ENCODE measurements around the gene IL17B. TPM values are rescaled to one million over a fixed set of nuclear protein-coding genes. Genes with fewer than 3 reads are reported as not detected.
A peak's percentile ranks its signal among the peaks of the same experiment; 100 is the strongest.

Gene IL17B
- total RNA-seq, 1 donor from 2014 or later, result 0.46 TPM

- no peaks in the 10 kb centered on the region for H3K27me3 Mint-ChIP-seq
Measured at GRCh38 chr5:149421372-149421685, 42.2 kb upstream of the IL17B start.

DNA sequence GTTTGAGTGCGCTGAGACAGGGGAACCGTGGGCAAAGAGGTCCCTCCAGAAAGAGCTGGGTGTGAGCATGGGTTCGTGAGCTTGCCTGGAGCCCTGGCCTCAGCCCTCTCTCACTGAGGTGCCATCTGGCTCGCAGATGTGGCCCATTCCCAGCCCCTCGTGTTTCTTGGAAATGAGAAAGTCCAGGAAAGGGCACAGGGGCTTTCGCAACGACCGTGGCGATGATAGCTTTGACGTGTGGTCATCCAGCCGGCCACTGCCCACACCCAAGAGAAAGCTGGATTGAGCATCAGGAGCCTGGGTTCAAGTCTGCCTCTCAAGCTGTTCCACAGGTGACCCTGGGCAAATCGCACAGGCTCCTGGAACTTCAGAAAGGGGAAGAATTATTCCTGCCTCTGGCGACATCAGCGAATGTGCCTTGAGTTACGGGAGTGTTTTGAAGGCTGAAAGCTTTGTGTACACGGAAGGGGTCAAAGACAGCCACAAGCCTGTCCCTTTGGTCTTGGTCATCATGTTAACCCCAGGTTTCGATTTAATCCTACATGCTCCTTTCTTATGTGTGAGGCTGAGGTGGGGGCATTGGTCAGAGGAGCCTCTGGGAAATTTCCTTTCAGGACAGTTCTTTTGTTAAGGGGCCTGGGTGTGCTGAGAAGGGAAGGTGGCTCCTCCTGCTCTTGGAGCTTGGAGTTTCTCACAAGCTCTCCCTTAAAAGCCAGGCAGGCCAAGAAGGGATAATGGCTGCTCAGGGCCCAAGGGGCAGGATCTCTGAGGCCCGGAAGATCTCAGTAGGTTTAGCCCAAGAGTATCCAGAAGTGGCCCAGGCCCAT is 41.7 kb upstream of the IL17B start:
- peak overlapping the region; percentile 31 for H3K27ac Mint-ChIP-seq
- no peaks in the 10 kb centered on the region for H3K36me3 Mint-ChIP-seq
- H3K4me1 Mint-ChIP-seq (ENCODE audit: unreplicated experiment), result peaks cover 58% of the 10 kb centered on the region
- H3K9me3 Mint-ChIP-seq, result no peaks in the 10 kb centered on the region
- H3K4me3 Mint-ChIP-seq, result no peak overlapping the region
- TF ChIP-seq CTCF (conservative IDR thresholded peaks at IDR 0.05), result no peak
- DNase-seq (ENCODE audit: extremely low spot score, unreplicated experiment), result no peak
- no peaks in the 10 kb centered on the region for H3K27me3 Mint-ChIP-seq

More at GRCh38 chr5:149421372-149421685, 42.2 kb upstream of the IL17B start:
- no peak for DNase-seq (ENCODE audit: extremely low spot score, unreplicated experiment)
- H3K36me3 Mint-ChIP-seq, result no peaks in the 10 kb centered on the region
- peaks cover 58% of the 10 kb centered on the region for H3K4me1 Mint-ChIP-seq (ENCODE audit: unreplicated experiment)
- H3K27ac Mint-ChIP-seq, result peak overlapping the region; percentile 31
- no peak for TF ChIP-seq CTCF (conservative IDR thresholded peaks at IDR 0.05)
- H3K4me3 Mint-ChIP-seq, result no peak overlapping the region
- no peaks in the 10 kb centered on the region for H3K9me3 Mint-ChIP-seq

DNA sequence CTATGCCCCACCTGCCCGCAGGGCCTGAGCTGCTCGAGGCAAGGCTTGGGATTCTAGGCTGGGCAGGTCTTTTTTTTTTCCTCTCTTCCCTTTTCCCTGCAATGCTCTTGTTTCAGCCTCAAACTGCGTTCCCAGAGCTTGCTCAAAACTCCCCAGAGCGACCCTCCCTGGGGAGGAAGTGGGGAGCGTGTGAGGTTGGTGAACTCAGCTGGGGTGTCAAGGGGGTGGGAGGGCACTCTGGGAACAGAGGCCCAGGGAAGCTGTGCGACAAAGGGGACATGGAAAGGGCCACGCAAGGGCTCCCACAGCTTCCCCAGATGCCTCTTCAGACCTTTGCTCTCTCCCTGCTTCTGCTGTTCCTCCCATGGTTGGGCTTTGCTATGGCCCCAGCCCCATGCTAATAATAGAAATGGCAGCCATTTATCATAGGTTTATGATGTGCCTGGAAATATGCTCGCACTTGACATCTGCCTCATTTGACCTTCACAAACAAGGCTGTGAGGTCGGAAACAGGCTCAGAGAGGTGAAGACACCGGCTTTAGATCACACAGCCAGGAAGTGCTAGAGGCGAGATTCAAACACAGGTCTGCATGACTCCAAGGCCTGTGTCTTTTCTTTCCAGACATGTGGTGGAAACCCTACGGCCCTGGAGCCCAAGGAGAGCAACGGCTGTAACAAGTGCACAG is 40.9 kb upstream of the IL17B start:
- no peak overlapping the region for H3K4me3 Mint-ChIP-seq
- H3K36me3 Mint-ChIP-seq, result no peaks in the 10 kb centered on the region

DNA sequence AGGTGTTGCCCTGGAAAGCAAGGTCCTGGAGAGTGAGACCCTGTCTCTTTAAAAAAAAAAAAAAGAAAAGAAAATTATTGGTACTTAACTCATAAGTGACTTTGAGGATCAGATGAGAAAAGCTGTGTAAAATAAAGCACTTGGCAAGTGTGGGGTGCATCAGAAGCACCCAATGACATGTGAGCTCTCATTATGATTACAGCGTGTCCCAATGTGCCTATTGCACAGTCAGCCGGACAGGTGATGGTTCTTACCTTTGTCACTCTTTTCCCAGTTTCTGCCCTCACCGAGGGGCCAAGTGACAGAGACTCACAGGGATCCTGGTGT is 40.4 kb upstream of the IL17B start:
- no peak overlapping the region for H3K27ac Mint-ChIP-seq
- H3K9me3 Mint-ChIP-seq, result no peaks in the 10 kb centered on the region
- no peak for TF ChIP-seq CTCF (conservative IDR thresholded peaks at IDR 0.05)
- peaks cover 63% of the 10 kb centered on the region for H3K4me1 Mint-ChIP-seq (ENCODE audit: unreplicated experiment)
- DNase-seq (ENCODE audit: extremely low spot score, unreplicated experiment), result no peak
- H3K27me3 Mint-ChIP-seq, result no peaks in the 10 kb centered on the region
- H3K36me3 Mint-ChIP-seq, result no peaks in the 10 kb centered on the region
- no peak overlapping the region for H3K4me3 Mint-ChIP-seq

More for the DNA sequence above, 40.9 kb upstream of the IL17B start:
- no peak for TF ChIP-seq CTCF (conservative IDR thresholded peaks at IDR 0.05)
- Mint-ChIP-seq H3K4me1 (ENCODE audit: unreplicated experiment) (peaks cover 58% of the 10 kb centered on the region), H3K27ac (peak overlapping the region; percentile 31), H3K9me3 (no peaks in the 10 kb centered on the region), H3K27me3 (no peaks in the 10 kb centered on the region)
- DNase-seq (ENCODE audit: extremely low spot score, unreplicated experiment), result no peak

- Mint-ChIP-seq H3K27me3 (no peaks in the 10 kb centered on the region), H3K27ac (no peak overlapping the region), H3K36me3 (no peaks in the 10 kb centered on the region), H3K9me3 (no peaks in the 10 kb centered on the region), H3K4me1 (ENCODE audit: unreplicated experiment) (peaks cover 64% of the 10 kb centered on the region), H3K4me3 (peak overlapping the region; percentile 8)
- no peak for TF ChIP-seq CTCF (conservative IDR thresholded peaks at IDR 0.05)
- no peak for DNase-seq (ENCODE audit: extremely low spot score, unreplicated experiment)
Measured at GRCh38 chr5:149418910-149419531, 39.9 kb upstream of the IL17B start.

Data from type B pancreatic cell (in vitro differentiated cells).